Keratinocyte (primary cell): ENCODE measurements around the gene IRGC. TPM values are rescaled to one million over a fixed set of nuclear protein-coding genes. Genes with fewer than 3 reads are reported as not detected.

Experiments used
- DNase-seq: peaks from one replicate; pipeline ENCODE4 v3.0.0-alpha.2; 2011; ENCODE audit warnings: low read depth, missing footprints, low spot score
- FAIRE-seq: peaks from 2 replicates; lab custom pipeline; 2011; peaks lifted over from hg19 to GRCh38; lab: Jason Lieb, UNC
- H2AFZ ChIP-seq: 2 replicates; pipeline ENCODE4 v1.6.0; 2012; ENCODE audit warnings: low read length, control low read depth, inconsistent platforms; ENCODE audit not compliant: control insufficient read depth
- H3K27ac ChIP-seq: 2 replicates; pipeline ENCODE4 v1.5.1; 2011; ENCODE audit warnings: low read length; ENCODE audit not compliant: control insufficient read depth, insufficient read depth
- H3K27me3 ChIP-seq: 3 replicates; pipeline ENCODE4 v1.6.0; 2011; ENCODE audit warnings: low read length; ENCODE audit not compliant: control insufficient read depth, insufficient read depth; ENCODE audit errors: extremely low read depth
- H3K36me3 ChIP-seq, 2 experiments: 2 replicates in 1 of 2; 3 replicates in 1 of 2; pipeline ENCODE4 v1.5.1; 2011; ENCODE audit warnings: low read length in 2 of 2, mild to moderate bottlenecking in 1 of 2; ENCODE audit not compliant: control insufficient read depth in 2 of 2, insufficient read depth in 2 of 2; ENCODE audit errors: extremely low read depth in 1 of 2
- H3K4me1 ChIP-seq: 3 replicates; pipeline ENCODE4 v1.5.1; 2011; ENCODE audit warnings: low read length; ENCODE audit not compliant: control insufficient read depth, insufficient read depth; ENCODE audit errors: extremely low read depth
- H3K4me2 ChIP-seq: 3 replicates; pipeline ENCODE4 v1.6.0; 2011; ENCODE audit warnings: low read depth, low read length; ENCODE audit not compliant: control insufficient read depth, insufficient read depth; ENCODE audit errors: extremely low read depth
- H3K4me3 ChIP-seq, 3 experiments: fragments of 200-600 bp in 1 of 3; sonication (generic) in 1 of 3; 2 replicates in 2 of 3; 3 replicates in 1 of 3; pipeline ENCODE4 v1.5.1; 2011 to 2016; ENCODE audit warnings: low read length in 3 of 3, mild to moderate bottlenecking in 3 of 3, control low read depth in 2 of 3, inconsistent platforms in 1 of 3, low read depth in 1 of 3, mixed read lengths in 1 of 3, mixed run types in 1 of 3, moderate library complexity in 1 of 3; ENCODE audit not compliant: control insufficient read depth in 2 of 3, insufficient read depth in 2 of 3; ENCODE audit errors: extremely low read depth in 1 of 3
- H3K79me2 ChIP-seq: 2 replicates; pipeline ENCODE4 v1.6.0; 2012; ENCODE audit warnings: low read length; ENCODE audit not compliant: control insufficient read depth, insufficient read depth
- H3K9ac ChIP-seq: 3 replicates; pipeline ENCODE4 v1.6.0; 2011; ENCODE audit warnings: low read length; ENCODE audit not compliant: control insufficient read depth, insufficient read depth; ENCODE audit errors: extremely low read depth
- H3K9me1 ChIP-seq: 3 replicates; pipeline ENCODE4 v1.6.0; 2011; ENCODE audit warnings: low read length; ENCODE audit not compliant: control insufficient read depth, insufficient read depth; ENCODE audit errors: extremely low read depth
- H3K9me3 ChIP-seq: 2 replicates; pipeline ENCODE4 v1.5.1; 2012; ENCODE audit warnings: low read depth, low read length; ENCODE audit not compliant: control insufficient read depth
- H4K20me1 ChIP-seq: 3 replicates; pipeline ENCODE4 v1.6.0; 2011; ENCODE audit warnings: low read length; ENCODE audit not compliant: control insufficient read depth, insufficient read depth; ENCODE audit errors: extremely low read depth
- EZH2 ChIP-seq: IDR thresholded peaks from one replicate; pipeline ENCODE4 v1.6.1; 2012; ENCODE audit warnings: inconsistent platforms, mild to moderate bottlenecking, low read length, moderate library complexity
- dilution Hi-C: fragments of 300-500 bp; cut with MboI; formaldehyde crosslinking; loops from one replicate; pipeline ENCODE4 v1.7.0; 2020; ENCODE audit warnings: low sequenced_read_pairs; ENCODE audit not compliant: extremely low pct_ligation_motif_present
- polyA plus RNA-seq, 5 experiments: library from polyadenylated mRNA; depleted of rRNA in 3 of 5; stranded (reverse) in 3 of 5; stranded (forward) in 1 of 5; unstranded in 1 of 5; fragments of >200 nt; gene quantifications; 1 replicate in 1 of 5; 2 replicates in 3 of 5; 3 replicates in 1 of 5; pipeline versions ENCODE4 v1.2.1 to v1.2.3, GENCODE V29; 2011 to 2012; ENCODE audit warnings: missing spikeins in 2 of 5, low read depth in 1 of 5, low replicate concordance in 1 of 5
- TF ChIP-seq, protein P1 (sequence below), 3 experiments: IDR thresholded peaks in 1 of 3; conservative IDR thresholded peaks in 1 of 3; optimal IDR thresholded peaks in 1 of 3; 2 replicates in 2 of 3; 3 replicates in 1 of 3; pipeline versions ENCODE3 to v1.5.1; 2011; ENCODE audit warnings: low read length in 3 of 3, mild to moderate bottlenecking in 3 of 3, moderate library complexity in 2 of 3, control low read depth in 1 of 3, inconsistent platforms in 1 of 3; ENCODE audit not compliant: insufficient read depth in 2 of 3; ENCODE audit errors: extremely low read depth in 1 of 3

IRGC gene
- polyA plus RNA-seq, 1 donor (not counting 4 experiments of a cell fraction or from before 2014, with no cell fraction given) = not detected

GRCh38 chr19:43684326-43684725 lies 31.6 kb upstream of the IRGC start:
- Histone ChIP-seq H3K27me3 (no peaks in the 10 kb centered on the region), H3K27ac (no peak overlapping the region), H3K4me2 (no peak overlapping the region), H3K4me3 (no peak overlapping the region), H3K36me3 (no peaks in the 10 kb centered on the region), H3K9me1 (peaks cover 3% of the 10 kb centered on the region), H3K79me2 (no peaks in the 10 kb centered on the region), H3K4me1 (peaks cover 18% of the 10 kb centered on the region), H2AFZ (no peak overlapping the region), H4K20me1 (no peaks in the 10 kb centered on the region), H3K9me3 (no peaks in the 10 kb centered on the region), H3K9ac (no peak overlapping the region)
- DNase-seq (no peak), FAIRE-seq (no peak)
- dilution Hi-C loops = no loop called here
- TF ChIP-seq EZH2 = no peak
- TF ChIP-seq, protein P1, sequence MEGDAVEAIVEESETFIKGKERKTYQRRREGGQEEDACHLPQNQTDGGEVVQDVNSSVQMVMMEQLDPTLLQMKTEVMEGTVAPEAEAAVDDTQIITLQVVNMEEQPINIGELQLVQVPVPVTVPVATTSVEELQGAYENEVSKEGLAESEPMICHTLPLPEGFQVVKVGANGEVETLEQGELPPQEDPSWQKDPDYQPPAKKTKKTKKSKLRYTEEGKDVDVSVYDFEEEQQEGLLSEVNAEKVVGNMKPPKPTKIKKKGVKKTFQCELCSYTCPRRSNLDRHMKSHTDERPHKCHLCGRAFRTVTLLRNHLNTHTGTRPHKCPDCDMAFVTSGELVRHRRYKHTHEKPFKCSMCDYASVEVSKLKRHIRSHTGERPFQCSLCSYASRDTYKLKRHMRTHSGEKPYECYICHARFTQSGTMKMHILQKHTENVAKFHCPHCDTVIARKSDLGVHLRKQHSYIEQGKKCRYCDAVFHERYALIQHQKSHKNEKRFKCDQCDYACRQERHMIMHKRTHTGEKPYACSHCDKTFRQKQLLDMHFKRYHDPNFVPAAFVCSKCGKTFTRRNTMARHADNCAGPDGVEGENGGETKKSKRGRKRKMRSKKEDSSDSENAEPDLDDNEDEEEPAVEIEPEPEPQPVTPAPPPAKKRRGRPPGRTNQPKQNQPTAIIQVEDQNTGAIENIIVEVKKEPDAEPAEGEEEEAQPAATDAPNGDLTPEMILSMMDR (optimal IDR thresholded peaks at IDR 0.05 in 1 of 3, IDR thresholded peaks at IDR 0.05 in 1 of 3, conservative IDR thresholded peaks at IDR 0.05 in 1 of 3; ENCODE audit: extremely low read depth in 1 of 3, insufficient read depth in 2 of 3, low read length in 3 of 3) = no peak

GRCh38 chr19:43687660-43687997 lies 28.2 kb upstream of the IRGC start:
- dilution Hi-C loops = no loop called here

More at GRCh38 chr19:43687660-43687997, 28.2 kb upstream of the IRGC start:
- Histone ChIP-seq H3K9me3 (peaks cover 3% of the 10 kb centered on the region), H3K27me3 (no peaks in the 10 kb centered on the region), H3K4me2 (no peak overlapping the region), H2AFZ (no peak overlapping the region), H4K20me1 (no peaks in the 10 kb centered on the region), H3K4me1 (peaks cover 18% of the 10 kb centered on the region), H3K4me3 (no peak overlapping the region), H3K79me2 (no peaks in the 10 kb centered on the region), H3K9me1 (peaks cover 3% of the 10 kb centered on the region), H3K27ac (peak overlapping the region; percentile 3), H3K36me3 (no peaks in the 10 kb centered on the region), H3K9ac (peak overlapping the region; percentile 7)
- FAIRE-seq (no peak), DNase-seq (no peak)
- no peak for TF ChIP-seq EZH2
- TF ChIP-seq, protein P1 (optimal IDR thresholded peaks at IDR 0.05 in 1 of 3, IDR thresholded peaks at IDR 0.05 in 1 of 3, conservative IDR thresholded peaks at IDR 0.05 in 1 of 3; ENCODE audit: extremely low read depth in 1 of 3, insufficient read depth in 2 of 3, low read length in 3 of 3) = no peak
